GM19438 (cell line): ENCODE data around the gene ADAMTS13.

Source experiments
- ATAC-seq: cut with Tn5 transposase; IDR thresholded peaks from one replicate; pipeline ENCODE4 v1.9.1; 2021; ENCODE audit warnings: low read depth; ENCODE audit not compliant: unreplicated experiment

Gene ADAMTS13

DNA sequence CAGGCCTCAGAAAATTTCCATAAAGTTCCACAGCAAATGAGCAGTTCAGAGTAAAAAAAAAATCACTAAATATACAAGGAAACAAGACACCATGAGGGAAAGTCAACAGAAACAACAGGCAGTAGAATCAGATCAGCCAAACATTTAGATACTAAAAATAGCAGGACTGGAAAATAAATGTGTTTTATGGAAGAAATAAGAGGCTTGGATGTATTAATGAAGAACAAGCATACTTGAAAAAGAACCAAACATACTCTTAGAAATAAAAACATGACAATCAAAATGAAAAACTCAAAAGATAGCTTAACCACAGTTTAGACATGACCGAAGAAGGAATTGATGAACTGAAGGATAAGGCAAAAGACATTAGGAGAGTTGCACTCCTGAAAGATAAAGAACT is 79.9 kb downstream of the ADAMTS13 start:
- no peak for ATAC-seq

DNA sequence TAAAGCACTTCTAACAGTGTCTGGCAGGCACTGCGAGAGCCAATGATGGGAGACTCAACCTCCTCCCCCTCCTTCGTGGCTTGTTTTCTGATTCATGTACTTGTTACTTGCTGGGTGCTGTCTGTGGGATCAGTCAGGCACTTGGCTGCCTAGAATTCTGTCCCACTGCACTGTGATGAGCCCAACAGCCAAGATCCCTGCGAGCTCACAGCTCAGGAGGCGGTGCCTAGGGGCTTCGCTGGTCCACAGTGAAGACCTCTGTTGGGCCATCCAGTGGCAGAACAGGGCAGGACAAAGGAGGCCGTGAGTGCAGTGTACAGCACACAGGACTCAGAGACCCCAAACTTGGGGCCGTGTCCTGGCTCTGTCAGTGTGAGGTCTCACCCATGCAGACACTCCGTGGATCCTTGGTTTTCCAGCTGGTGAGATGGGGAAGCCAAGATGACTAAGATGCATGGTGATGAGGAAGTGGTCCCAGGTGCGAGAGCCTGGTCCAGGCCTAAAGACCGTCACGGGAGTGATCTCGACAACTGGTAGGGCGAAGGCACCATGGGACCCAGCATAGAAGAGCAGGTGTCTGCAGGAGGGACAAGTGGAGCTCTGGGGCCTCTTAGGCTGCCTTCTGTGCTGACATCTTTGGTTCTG is 83.1 kb downstream of the ADAMTS13 start:
- no peak for ATAC-seq

GRCh38 chr9:133505901-133506652 is 83.9 kb downstream of the ADAMTS13 start:
- ATAC-seq: no peak

- ATAC-seq: no peak
Measured at GRCh38 chr9:133506653-133507038, 84.5 kb downstream of the ADAMTS13 start.

- ATAC-seq: no peak
Measured at GRCh38 chr9:133507246-133507965, 85.2 kb downstream of the ADAMTS13 start.

DNA sequence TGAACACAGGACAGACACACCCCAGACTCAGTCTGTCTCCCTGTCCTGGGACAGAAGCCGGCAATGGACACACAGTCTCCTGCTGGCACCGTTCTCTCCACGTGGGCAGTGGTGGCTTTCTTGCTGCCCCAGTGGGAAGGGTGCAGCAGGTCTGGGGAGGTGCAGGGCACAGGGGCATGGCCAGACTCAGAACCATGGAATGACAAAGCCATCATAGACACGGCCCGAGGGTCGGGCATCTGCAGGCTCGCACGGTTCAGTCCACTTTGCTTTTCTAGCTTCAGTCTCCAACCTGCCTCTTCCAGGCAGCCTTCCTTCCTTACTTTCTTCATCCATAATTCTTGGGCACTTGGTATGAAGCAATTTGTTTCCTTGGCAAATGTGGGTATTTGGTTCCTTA is 85.9 kb downstream of the ADAMTS13 start:
- no peak for ATAC-seq
